HG03064 (cell line): ENCODE results near the gene GHITM.
A peak's percentile ranks its signal among the peaks of the same experiment; 100 is the strongest.
"Not testable (repeated sequence)": the region's sequence is repeated elsewhere in the genome, so short reads cannot be mapped to it uniquely, and the experiment has no call there.

ENCODE experiments used
- ATAC-seq: cut with Tn5 transposase; IDR thresholded peaks from one replicate; pipeline ENCODE4 v1.9.1; 2021; ENCODE audit warnings: low read depth; ENCODE audit not compliant: unreplicated experiment

GHITM gene

GRCh38 chr10:84173501-84173929 is 34.2 kb downstream of the GHITM start, which contains the start of gene GPR15LG:
TSS of gene GPR15LG (plus strand) at chr10:84173801. CDS start at chr10:84173852, 51 bp downstream.
- ATAC-seq, result peak; percentile 43

DNA sequence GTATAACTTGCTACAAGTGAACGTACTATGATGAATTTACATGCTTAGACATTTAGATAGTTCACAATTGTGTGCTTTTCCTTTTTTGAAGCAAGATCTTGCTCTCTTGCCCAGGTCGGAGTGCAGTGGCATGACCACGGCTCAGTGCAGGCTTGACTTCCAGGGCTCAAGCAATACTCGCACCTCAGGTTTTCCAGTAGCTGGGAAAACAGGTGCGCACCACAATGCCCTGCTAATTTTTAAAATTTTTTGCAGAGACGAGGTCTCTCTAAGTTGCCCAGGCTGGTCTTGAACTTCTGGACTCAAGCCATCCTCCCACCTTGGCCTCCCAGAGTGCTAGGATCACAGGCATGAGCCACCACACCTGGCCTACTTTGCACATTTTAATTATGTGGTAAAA is 36.1 kb downstream of the GHITM start:
- ATAC-seq, result no peak

GRCh38 chr10:84176351-84176750 is 37.0 kb downstream of the GHITM start:
- no peak for ATAC-seq

GRCh38 chr10:84176836-84177474 is 37.6 kb downstream of the GHITM start:
- ATAC-seq, result no peak

GRCh38 chr10:84177541-84178141 is 38.3 kb downstream of the GHITM start:
- peak; percentile 56 for ATAC-seq

GRCh38 chr10:84178160-84178609 is 38.9 kb downstream of the GHITM start:
- ATAC-seq, result no peak

- ATAC-seq, result peak; percentile 74
These were observed 39.9 kb downstream of the GHITM start for GRCh38 chr10:84179059-84179710.

GRCh38 chr10:84180386-84180785 is 41.1 kb downstream of the GHITM start:
- not testable (repeated sequence) for ATAC-seq

- ATAC-seq, result no peak
These were observed 42.3 kb downstream of the GHITM start for GRCh38 chr10:84181631-84182030.

- no peak for ATAC-seq
These were observed 45.2 kb downstream of the GHITM start for GRCh38 chr10:84184517-84184916.

DNA sequence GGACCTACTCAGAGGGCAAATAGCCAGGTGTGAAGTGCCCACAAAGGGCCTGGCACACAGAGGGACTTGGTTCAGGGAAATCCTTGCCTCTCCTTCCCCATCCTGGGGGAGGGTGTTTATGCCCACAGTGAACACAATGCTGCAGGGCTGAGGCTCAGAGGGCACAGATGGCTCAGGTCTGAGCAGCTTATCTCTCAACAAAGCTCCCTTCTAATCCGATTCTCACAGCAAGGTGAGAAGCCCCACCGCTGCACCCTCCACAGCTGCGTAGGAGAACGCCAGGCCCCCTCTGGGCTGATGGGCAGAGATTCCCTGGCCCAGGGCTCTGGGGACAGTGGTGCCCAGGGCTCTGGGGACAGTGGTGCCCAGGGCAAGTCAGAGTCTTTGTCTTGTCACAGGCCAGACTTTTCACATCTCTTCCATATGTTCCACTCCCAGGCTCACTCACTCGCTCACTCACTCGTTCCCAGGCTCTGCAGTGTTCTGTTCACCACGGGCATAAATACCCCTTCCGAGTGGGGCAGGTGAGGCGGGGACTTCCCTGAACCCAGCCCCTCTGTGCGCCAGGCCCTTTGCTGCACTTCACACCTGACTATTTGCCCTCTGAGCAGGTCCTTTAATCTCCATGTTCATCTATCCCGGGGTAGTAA is 46.3 kb downstream of the GHITM start:
- ATAC-seq, result no peak

DNA sequence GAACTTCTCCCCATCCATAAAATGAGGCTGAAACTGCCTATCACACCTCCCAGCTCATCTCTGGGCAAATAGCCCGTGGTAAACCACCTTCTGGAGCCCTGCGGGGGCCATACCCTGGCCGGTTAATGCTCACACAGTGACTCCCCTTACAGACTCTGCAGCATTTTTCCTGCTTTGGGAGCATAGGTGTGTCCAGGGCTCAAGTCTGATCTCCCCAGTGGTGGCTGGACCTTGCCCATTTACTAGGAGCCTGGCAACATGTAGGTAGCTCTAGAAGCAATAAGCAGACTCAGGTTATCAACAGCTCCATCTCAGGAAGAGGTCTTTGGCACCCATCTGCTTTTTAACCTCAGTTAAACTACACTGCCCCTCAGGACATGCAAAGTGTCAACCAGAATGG is 49.5 kb downstream of the GHITM start:
- ATAC-seq, result no peak

- no peak for ATAC-seq
These were observed 51.3 kb downstream of the GHITM start for GRCh38 chr10:84190621-84191020.

- no peak for ATAC-seq
These were observed 51.8 kb downstream of the GHITM start for GRCh38 chr10:84191106-84191505.

DNA sequence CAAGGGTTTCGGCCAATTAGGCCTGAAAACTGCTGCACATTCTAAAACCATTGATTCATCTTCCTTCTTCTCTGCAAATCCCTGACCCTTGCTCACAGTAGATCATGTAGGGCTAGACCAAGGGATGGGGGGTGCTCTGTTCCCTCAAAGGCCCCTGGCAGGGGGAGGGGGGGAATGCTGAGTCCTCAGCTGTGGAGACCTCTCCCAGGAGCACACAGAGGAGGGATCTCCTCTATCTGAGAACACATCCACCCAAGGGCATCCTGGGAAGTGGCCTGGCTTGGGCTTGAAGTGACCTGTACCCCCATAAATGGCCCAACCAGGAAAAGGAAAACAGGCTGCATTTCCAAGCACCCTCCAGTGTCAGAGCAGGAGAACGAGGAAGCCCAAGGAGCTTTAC is 54.0 kb downstream of the GHITM start:
- no peak for ATAC-seq

DNA sequence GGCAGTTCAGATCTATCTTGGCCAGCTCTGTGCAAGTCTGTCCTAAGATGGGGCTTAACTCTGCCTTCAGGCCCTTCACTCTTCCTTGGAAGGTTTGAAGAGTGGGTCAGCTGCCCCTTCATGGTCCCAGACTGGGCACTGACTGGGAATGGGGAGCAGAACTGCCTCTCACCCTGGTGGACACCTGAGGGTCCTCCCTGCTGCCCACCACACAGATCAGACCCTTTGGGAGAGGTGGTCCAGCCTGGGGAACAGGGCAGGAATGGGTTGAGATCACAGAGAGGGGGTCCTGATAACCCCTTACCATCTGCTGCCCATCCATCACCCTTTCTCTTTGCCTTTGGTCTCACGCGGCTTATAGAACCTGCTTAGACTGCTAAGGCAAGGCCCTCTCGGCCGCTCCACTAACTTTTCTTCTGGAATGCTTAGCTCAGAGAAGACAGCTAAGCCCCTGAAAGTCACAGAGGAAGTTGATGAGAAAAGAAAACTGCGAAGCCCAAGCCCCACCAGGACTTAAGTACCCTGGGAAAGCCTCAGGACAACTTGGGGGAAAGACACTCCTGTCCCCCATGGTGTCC is 54.6 kb downstream of the GHITM start:
- peak; percentile 27 for ATAC-seq

- ATAC-seq, result peak; percentile 75
These were observed 55.2 kb downstream of the GHITM start, which contains the start of gene CDHR1 for GRCh38 chr10:84194424-84195043. TSS of gene CDHR1 (plus strand) at chr10:84194537. CDS start at chr10:84194761, 224 bp downstream.

GRCh38 chr10:84195044-84195830 is 55.9 kb downstream of the GHITM start:
- no peak for ATAC-seq

- ATAC-seq, result no peak
These were observed 56.8 kb downstream of the GHITM start for GRCh38 chr10:84196083-84196482.

DNA sequence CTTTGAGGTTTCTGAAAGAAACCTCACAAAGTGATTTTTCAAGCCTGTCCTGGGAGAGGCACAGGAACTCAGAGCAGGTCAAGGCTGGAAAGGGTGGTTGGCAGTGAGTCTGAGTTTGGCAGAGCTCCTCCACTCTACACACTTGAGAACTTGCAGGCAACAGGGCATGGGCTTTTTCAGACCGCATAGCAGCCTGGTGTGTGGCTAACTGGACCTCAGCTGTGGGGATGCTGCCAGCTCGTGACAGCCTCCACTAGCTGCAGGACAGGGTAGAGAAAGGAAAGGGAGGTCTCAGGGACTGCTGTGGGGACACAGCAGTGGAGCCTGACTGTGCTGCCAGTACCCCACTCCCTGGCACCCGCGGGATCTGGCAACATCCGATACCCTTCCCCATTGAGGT is 57.6 kb downstream of the GHITM start:
- ATAC-seq, result no peak
